Activated B cell treated with CpG ODN at 0.5 μM for 24 hours (primary cell): ENCODE results near the gene DRAXIN. TPM values are rescaled to one million over a fixed set of nuclear protein-coding genes. Genes with fewer than 3 reads are reported as not detected.

Experiments used
- ATAC-seq: fragments of 200-7000 bp; cut with Tn5 transposase; one replicate; pipeline ENCODE4 v1.10.0; 2021; ENCODE audit warnings: low read depth, mild to moderate bottlenecking, moderate library complexity
- CTCF ChIA-PET: fragments of 350-600 bp; sonication (Branson Sonifier 250); formaldehyde crosslinking; loops from one replicate; lab custom pipeline; 2021; ENCODE audit warnings: antibody characterized with exemption; lab: Charles Lee
- POLR2A ChIA-PET: fragments of 350-600 bp; sonication (Branson Sonifier 250); formaldehyde crosslinking; loops from one replicate; lab custom pipeline; 2021; ENCODE audit warnings: antibody characterized with exemption; lab: Charles Lee
- DNase-seq: peaks from one replicate; pipeline ENCODE4 v3.0.0; 2022
- H3K27ac Mint-ChIP-seq: one replicate; pipeline ENCODE4 v1.8.0; 2020; ENCODE audit warnings: mixed read lengths
- H3K27me3 Mint-ChIP-seq: one replicate; pipeline ENCODE4 v1.8.0; 2021; ENCODE audit warnings: mixed read lengths
- H3K36me3 Mint-ChIP-seq: one replicate; pipeline ENCODE4 v1.8.0; 2021; ENCODE audit warnings: low read depth, mixed read lengths
- H3K4me1 Mint-ChIP-seq: one replicate; pipeline ENCODE4 v1.8.0; 2021; ENCODE audit warnings: mixed read lengths
- H3K4me3 Mint-ChIP-seq: one replicate; pipeline ENCODE4 v1.8.0; 2020; ENCODE audit warnings: mild to moderate bottlenecking, mixed read lengths
- H3K9me3 Mint-ChIP-seq: one replicate; pipeline ENCODE4 v1.8.0; 2020; ENCODE audit warnings: mixed read lengths
- intact Hi-C: fragments of 100-400 bp; cut with micrococcal nuclease; formaldehyde crosslinking; loops from one replicate; pipeline ENCODE4 v1.15.1; 2024
- total RNA-seq: library from RNA; stranded (reverse); gene quantifications from 2 replicates; pipeline ENCODE4 v1.2.3, GENCODE V29; 2022
- TF ChIP-seq, protein P1 (sequence below): fragments of 200-600 bp; IDR thresholded peaks from one replicate; pipeline ENCODE4 v1.8.0; 2022; ENCODE audit warnings: antibody characterized with exemption, mild to moderate bottlenecking

The DRAXIN gene
- total RNA-seq, 1 donor from 2014 or later, result 0.18 TPM

GRCh38 chr1:11748294-11749202 is 57.0 kb downstream of the DRAXIN start:
- POLR2A ChIA-PET, result interaction anchor here (0.6 to 1.3 kb wide), 2 partner anchors 53 to 84 kb away, joined by 3 read pairs; partner anchors contain the start of gene FBXO6

GRCh38 chr1:11749203-11749689 is 57.7 kb downstream of the DRAXIN start:
- DNase-seq, result peak; percentile 27
- ATAC-seq, result peak; percentile 99
- peak overlapping the region; percentile 36 for H3K27ac Mint-ChIP-seq
- H3K4me1 Mint-ChIP-seq, result peaks cover 6% of the 10 kb centered on the region
- no peaks in the 10 kb centered on the region for H3K27me3 Mint-ChIP-seq
- H3K36me3 Mint-ChIP-seq, result peaks cover 20% of the 10 kb centered on the region
- ChIA-PET CTCF (interaction anchor here (1.0 to 1.2 kb wide), 2 partner anchors 270 to 507 kb away, joined by 3 to 4 read pairs; partner anchors contain the start of gene DISP3), POLR2A (interaction anchor here (1.3 kb wide), 1 partner anchor 85 kb away, joined by 3 read pairs; the partner anchor contains the start of gene FBXO6)
- TF ChIP-seq, protein P1, sequence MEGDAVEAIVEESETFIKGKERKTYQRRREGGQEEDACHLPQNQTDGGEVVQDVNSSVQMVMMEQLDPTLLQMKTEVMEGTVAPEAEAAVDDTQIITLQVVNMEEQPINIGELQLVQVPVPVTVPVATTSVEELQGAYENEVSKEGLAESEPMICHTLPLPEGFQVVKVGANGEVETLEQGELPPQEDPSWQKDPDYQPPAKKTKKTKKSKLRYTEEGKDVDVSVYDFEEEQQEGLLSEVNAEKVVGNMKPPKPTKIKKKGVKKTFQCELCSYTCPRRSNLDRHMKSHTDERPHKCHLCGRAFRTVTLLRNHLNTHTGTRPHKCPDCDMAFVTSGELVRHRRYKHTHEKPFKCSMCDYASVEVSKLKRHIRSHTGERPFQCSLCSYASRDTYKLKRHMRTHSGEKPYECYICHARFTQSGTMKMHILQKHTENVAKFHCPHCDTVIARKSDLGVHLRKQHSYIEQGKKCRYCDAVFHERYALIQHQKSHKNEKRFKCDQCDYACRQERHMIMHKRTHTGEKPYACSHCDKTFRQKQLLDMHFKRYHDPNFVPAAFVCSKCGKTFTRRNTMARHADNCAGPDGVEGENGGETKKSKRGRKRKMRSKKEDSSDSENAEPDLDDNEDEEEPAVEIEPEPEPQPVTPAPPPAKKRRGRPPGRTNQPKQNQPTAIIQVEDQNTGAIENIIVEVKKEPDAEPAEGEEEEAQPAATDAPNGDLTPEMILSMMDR, result no peak
- H3K9me3 Mint-ChIP-seq, result no peaks in the 10 kb centered on the region
- H3K4me3 Mint-ChIP-seq, result no peak overlapping the region
- intact Hi-C loops, result loop anchor here (1.0 kb wide), 3 partner anchors 30 to 712 kb away; no protein-coding TSS in a partner anchor

More at GRCh38 chr1:11748294-11749202, 57.0 kb downstream of the DRAXIN start:
- H3K4me1 Mint-ChIP-seq, result peaks cover 6% of the 10 kb centered on the region
- no peaks in the 10 kb centered on the region for H3K9me3 Mint-ChIP-seq
- TF ChIP-seq, protein P1, result no peak
- intact Hi-C loops, result loop anchor here (1.0 kb wide), 3 partner anchors 29 to 711 kb away; no protein-coding TSS in a partner anchor
- H3K4me3 Mint-ChIP-seq, result no peak overlapping the region
- H3K27me3 Mint-ChIP-seq, result no peaks in the 10 kb centered on the region
- DNase-seq (no peak), ATAC-seq (peak; percentile 20)
- H3K36me3 Mint-ChIP-seq, result peaks cover 20% of the 10 kb centered on the region
- H3K27ac Mint-ChIP-seq, result peak overlapping the region; percentile 36
- CTCF ChIA-PET, result no interaction called here

DNA sequence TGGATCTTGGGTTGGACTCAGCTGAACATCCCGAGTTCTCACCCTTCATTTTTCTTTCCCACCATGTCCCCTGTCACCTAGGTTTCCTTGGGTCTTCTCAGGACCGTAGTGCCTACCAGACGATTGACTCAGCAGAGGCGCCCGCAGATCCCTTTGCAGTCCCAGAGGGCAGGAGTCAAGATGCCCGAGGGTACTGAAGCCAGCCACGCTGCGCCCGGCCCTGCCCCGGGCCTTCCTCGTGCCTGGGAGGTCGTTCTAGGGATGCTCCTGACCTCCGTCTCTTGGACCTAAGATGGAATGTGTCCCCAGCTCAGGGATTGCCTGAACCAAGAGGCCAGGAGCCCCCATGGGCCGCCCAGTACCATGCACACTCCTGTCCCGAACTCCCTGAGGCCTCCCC is 58.5 kb downstream of the DRAXIN start:
- ChIA-PET CTCF (interaction anchor here (1.0 to 1.2 kb wide), 2 partner anchors 271 to 508 kb away, joined by 3 to 4 read pairs; partner anchors contain the start of gene DISP3), POLR2A (no interaction called here)
- ATAC-seq (no peak), DNase-seq (no peak)
- Mint-ChIP-seq H3K9me3 (no peaks in the 10 kb centered on the region), H3K36me3 (peaks cover 20% of the 10 kb centered on the region), H3K4me3 (no peak overlapping the region), H3K4me1 (peaks cover 6% of the 10 kb centered on the region), H3K27ac (no peak overlapping the region), H3K27me3 (no peaks in the 10 kb centered on the region)
- intact Hi-C loops, result loop anchor here (1.0 kb wide), 3 partner anchors 31 to 713 kb away; no protein-coding TSS in a partner anchor
- TF ChIP-seq, protein P1, result no peak

DNA sequence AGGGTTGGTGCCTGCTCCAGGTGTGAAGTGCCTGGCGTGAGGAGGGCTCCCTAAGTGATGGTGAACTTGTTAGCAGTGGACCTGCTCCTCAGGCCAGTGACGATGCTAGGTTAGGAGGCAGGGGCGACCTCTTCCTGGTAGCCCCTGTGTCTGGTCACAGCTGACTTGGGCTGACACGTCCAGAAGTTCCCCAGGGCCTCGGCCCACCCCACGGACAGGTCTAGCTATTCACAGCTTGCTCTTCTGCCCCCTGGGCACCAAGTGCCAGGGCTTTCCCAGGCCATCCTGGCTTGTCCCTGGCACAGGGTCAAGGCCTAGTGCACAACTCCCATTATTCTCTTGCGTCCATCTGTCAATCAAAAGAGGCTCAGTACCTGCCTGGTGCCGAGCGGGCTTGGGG is 59.6 kb downstream of the DRAXIN start:
- H3K27me3 Mint-ChIP-seq, result no peaks in the 10 kb centered on the region
- no peak overlapping the region for H3K4me3 Mint-ChIP-seq
- intact Hi-C loops, result no loop called here
- CTCF ChIA-PET, result interaction anchor here (0.7 kb wide), 1 partner anchor 102 kb away, joined by 3 read pairs; no protein-coding TSS in a partner anchor
- TF ChIP-seq, protein P1, result no peak
- POLR2A ChIA-PET, result no interaction called here
- H3K27ac Mint-ChIP-seq, result no peak overlapping the region
- DNase-seq (no peak), ATAC-seq (no peak)
- H3K4me1 Mint-ChIP-seq, result peaks cover 6% of the 10 kb centered on the region
- no peaks in the 10 kb centered on the region for H3K9me3 Mint-ChIP-seq
- peaks cover 16% of the 10 kb centered on the region for H3K36me3 Mint-ChIP-seq
